NCI-H82 (cell line): Measurements from ENCODE around the gene TOM1L2.
"Not testable (repeated sequence)": the region's sequence is repeated elsewhere in the genome, so short reads cannot be mapped to it uniquely, and the experiment has no call there.

Experiments
- DNase-seq: peaks from one replicate; lab custom pipeline; 2025; lab: John Stamatoyannopoulos, UW

The TOM1L2 gene

GRCh38 chr17:17924131-17924856 lies 47.9 kb downstream of the TOM1L2 start:
- DNase-seq, result no peak

GRCh38 chr17:17922070-17922614 lies 50.1 kb downstream of the TOM1L2 start:
- no peak for DNase-seq

GRCh38 chr17:17921192-17922069 lies 50.8 kb downstream of the TOM1L2 start:
- DNase-seq, result peak; percentile 28

- DNase-seq, result peak; percentile 91
These were observed 52.8 kb downstream of the TOM1L2 start for GRCh38 chr17:17919169-17920107.

- no peak for DNase-seq
These were observed 54.8 kb downstream of the TOM1L2 start for GRCh38 chr17:17917394-17917793.

GRCh38 chr17:17915183-17915582 lies 57.0 kb downstream of the TOM1L2 start:
- no peak for DNase-seq

GRCh38 chr17:17913695-17914332 lies 58.4 kb downstream of the TOM1L2 start:
- DNase-seq, result peak; percentile 99

- DNase-seq, result not testable (repeated sequence)
These were observed 59.9 kb downstream of the TOM1L2 start for GRCh38 chr17:17912336-17912735.

- DNase-seq, result peak; percentile 45
These were observed 61.1 kb downstream of the TOM1L2 start for GRCh38 chr17:17911001-17911613.

- no peak for DNase-seq
These were observed 62.1 kb downstream of the TOM1L2 start for GRCh38 chr17:17910060-17910459.

- DNase-seq, result no peak
These were observed 63.1 kb downstream of the TOM1L2 start for GRCh38 chr17:17909078-17909477.

- DNase-seq, result no peak
These were observed 64.7 kb downstream of the TOM1L2 start for GRCh38 chr17:17907469-17907868.

GRCh38 chr17:17906418-17907215 lies 65.6 kb downstream of the TOM1L2 start:
- DNase-seq, result no peak

- no peak for DNase-seq
These were observed 67.2 kb downstream of the TOM1L2 start for GRCh38 chr17:17905036-17905320.

- DNase-seq, result no peak
These were observed 67.8 kb downstream of the TOM1L2 start for GRCh38 chr17:17904166-17905035.

- no peak for DNase-seq
These were observed 69.3 kb downstream of the TOM1L2 start for GRCh38 chr17:17902877-17903276.

- no peak for DNase-seq
These were observed 69.8 kb downstream of the TOM1L2 start for GRCh38 chr17:17902376-17902775.

- no peak for DNase-seq
These were observed 71.3 kb downstream of the TOM1L2 start for GRCh38 chr17:17900615-17901520.
